Measurements from ENCODE around the gene CPN1.

Gene CPN1

DNA sequence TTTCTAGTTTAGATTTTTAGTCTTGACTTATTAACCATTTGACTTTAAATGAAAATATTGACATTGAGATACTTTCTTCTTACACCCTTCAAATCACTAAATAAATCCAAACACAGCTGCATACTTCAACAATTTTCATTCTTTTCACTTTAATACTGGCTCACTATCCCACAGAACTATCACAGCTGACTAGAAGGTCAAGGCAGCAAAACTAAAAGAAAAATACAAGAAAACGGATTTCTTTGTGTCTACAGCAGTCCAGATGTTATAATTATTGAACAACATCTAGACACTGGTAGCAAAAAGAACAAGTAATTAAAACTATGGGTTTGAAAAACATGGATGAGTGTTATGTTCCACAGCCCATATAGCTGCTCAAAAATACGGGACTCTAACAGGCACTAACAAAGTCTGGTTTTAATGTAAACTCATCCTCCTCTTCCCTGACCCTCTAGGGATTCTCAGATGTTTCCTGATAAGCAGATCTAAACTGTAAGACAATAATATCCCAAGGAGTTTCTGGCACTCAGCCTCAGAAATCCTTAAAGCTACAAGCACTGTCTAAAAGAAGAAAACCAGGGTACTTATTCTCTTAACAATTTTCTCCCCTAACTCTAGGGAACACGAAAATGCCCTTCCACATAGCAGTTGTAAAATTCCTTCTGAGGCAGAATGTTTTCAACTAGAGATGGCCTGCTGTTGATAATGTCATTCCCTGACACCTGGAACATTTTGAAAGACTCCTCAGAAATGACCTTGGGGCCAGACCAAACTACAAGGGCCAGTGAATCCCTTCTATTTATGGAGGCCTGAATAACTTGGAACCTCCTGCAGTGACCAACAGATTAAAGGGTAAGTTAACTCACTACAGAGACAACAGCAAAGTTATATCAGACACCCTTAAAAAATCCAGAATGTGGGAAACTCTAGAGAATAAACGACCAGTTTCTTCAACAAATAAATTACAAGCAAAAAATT lies 84.7 kb downstream of the CPN1 start:
- DNase-seq (ENCODE audit: low spot score): no peak

DNA sequence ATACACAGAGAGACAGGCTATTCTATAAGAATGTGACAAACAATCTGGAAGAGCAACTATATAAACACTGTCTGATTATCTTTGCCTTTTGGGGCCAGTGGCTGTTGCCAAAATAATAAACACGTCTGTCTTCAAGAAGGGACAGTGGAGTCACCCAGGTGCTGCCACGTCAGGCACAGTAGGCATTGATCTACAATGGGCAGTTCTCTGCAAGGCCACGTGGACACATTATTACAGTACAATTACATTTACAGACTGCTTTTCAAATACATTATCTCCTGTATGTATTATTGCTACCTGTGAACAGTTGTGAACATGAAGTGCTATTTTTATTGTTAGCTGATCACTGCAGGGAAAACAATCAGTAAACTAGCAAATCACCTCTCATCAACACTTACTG lies 86.0 kb downstream of the CPN1 start:
- no peak for DNase-seq (ENCODE audit: low spot score)

DNA sequence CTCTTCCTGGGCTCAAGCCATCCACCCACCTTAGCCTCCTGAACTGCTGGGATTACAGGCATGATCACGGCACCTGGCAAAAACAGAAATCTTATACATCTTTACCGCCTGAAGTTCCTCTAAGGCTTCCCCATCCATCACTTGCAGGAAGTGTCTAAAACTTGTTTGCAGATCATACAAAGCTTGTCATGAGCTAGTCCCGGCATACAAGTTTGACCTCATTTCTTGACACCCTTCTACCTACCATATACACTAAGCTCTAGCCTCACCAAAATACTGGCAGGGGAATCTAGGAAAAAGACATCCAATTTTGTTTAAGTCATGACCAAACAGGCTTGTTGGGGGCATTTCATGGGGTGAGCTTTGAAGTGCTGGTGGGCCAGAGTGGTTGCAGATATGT lies 86.4 kb downstream of the CPN1 start:
- DNase-seq (ENCODE audit: low spot score): no peak

DNA sequence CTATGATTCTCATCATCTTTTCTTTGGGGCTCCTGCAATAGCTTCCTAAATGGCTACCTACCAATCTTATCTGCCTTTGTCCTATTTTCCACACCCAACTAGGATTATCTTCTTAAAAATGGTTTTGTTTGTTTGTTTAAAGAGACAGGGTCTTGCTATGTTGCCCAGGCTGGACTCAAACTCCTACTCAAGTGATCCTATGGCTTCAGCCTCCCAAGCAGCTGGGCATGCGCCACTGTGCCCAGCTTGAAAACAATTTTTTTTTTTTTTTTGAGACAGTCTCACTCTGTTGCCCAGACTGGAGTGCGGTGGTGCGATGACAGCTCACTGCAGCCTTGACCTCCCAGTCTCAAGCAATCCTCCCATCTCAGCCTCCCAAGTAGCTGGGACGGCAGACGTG lies 86.9 kb downstream of the CPN1 start:
- no peak for DNase-seq (ENCODE audit: low spot score)

DNA sequence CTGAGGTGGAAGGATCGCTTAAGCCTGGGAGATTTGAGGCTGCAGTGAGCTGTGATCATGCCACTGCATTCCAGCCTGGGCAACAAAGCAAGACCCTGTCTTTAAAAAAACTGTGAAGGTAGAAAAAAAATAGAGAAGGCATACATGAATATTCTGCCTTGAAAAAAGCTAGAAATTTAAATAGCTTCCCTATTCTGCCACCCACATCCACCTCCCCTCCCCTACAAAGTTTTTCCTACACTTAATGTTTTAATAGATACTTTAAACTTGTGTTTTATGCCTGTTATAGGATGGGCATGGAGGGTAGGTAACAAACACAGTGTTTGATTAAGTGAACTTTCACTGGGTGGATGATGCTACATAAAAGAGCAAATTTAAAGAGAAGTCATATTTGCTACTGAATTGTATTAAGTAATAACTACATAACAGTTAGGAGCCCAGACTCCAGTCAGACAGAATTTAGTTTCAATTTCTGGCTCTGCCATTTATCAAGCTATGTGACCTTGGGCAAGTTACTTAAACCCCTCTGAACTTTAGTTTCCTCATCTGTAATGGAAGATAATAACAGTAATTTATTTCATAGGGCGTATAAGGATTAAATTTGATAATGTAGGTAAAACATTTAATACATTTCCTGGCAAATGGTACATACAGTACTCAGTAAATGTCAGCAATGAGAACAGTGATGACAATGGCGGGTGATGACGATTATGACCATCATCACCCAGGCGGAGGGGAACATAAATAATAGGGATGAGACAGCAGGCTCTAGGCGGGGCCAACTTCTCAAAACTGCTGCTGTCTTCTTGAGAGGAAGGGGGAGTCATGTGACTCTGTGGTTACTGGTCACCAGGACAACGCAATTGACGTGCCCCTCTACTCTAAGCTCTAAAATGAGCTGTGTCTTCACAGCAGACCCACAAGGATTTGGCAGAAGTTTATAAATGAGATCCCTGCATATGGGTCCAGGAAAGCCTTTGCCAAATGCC lies 87.7 kb downstream of the CPN1 start:
- peak; percentile 31 for DNase-seq (ENCODE audit: low spot score)
